ENCODE measurements around the gene REPIN1. TPM values are rescaled to one million over a fixed set of nuclear protein-coding genes. Genes with fewer than 3 reads are reported as not detected.

REPIN1 gene
- total and polyA plus RNA-seq, 4 donors, result 38.4 to 135 (median 62.0) TPM

DNA sequence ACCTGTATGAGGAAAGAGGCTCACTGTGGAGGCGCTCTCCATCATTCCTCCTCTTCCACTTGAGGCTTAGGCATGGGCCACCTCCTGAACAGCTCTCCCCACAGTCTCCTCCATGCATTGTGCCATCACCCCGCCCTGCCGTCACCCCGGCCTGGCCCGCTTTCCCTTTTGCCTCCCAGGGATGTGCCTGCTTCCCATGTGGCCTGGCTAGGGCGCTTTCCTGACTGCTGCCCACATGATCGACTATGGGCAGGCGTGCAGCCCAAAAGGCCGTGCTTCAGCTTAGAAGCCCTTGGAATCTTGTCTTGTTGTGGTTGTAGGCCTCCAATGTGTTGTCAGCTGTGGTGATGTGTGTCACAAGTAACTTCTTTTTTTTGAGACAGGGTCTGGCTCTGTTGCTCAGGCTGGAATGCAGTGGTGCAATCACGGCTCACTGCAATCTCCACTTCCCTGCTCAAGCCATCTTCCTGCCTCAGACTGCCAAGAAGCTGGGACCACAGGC is 43.5 kb upstream of the REPIN1 start:
- Histone ChIP-seq H3K4me3 (no peak overlapping the region), H3K9me3 (ENCODE audit: control insufficient read depth in 4 of 4, insufficient read depth in 3 of 4, low read length in 3 of 4) (no peaks in the 10 kb centered on the region), H3K27ac (ENCODE audit: low read depth in 1 of 2, low read length in 1 of 2) (peak overlapping the region in 1 of 2 donors; percentile 86), H3K27me3 (ENCODE audit: control insufficient read depth in 3 of 3, insufficient read depth in 3 of 3, low read length in 2 of 3) (no peaks in the 10 kb centered on the region), H3K36me3 (ENCODE audit: control insufficient read depth in 4 of 4, insufficient read depth in 4 of 4, low read length in 4 of 4) (peaks cover 0 to 18% (median 5%) of the 10 kb centered on the region in 4 donors), H3K4me1 (ENCODE audit: control insufficient read depth in 5 of 5, insufficient read depth in 5 of 5, low read length in 5 of 5) (peaks cover 0 to 36% (median 14%) of the 10 kb centered on the region in 5 donors), H3K9ac (ENCODE audit: insufficient read depth in 1 of 2, low read length in 2 of 2) (no peak overlapping the region)
- TF ChIP-seq, protein P1, sequence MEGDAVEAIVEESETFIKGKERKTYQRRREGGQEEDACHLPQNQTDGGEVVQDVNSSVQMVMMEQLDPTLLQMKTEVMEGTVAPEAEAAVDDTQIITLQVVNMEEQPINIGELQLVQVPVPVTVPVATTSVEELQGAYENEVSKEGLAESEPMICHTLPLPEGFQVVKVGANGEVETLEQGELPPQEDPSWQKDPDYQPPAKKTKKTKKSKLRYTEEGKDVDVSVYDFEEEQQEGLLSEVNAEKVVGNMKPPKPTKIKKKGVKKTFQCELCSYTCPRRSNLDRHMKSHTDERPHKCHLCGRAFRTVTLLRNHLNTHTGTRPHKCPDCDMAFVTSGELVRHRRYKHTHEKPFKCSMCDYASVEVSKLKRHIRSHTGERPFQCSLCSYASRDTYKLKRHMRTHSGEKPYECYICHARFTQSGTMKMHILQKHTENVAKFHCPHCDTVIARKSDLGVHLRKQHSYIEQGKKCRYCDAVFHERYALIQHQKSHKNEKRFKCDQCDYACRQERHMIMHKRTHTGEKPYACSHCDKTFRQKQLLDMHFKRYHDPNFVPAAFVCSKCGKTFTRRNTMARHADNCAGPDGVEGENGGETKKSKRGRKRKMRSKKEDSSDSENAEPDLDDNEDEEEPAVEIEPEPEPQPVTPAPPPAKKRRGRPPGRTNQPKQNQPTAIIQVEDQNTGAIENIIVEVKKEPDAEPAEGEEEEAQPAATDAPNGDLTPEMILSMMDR (IDR thresholded peaks at IDR 0.05; ENCODE audit: control extremely low read depth, extremely low read depth), result no peak
- peak; percentile 83 to 91 (median 84) for DNase-seq
- WGBS, 2 donors, result 44 to 78% methylated on average over 10 of the region's 10 CpGs
- ATAC-seq (ENCODE audit: insufficient read depth, low FRiP score), result peak; percentile 4

DNA sequence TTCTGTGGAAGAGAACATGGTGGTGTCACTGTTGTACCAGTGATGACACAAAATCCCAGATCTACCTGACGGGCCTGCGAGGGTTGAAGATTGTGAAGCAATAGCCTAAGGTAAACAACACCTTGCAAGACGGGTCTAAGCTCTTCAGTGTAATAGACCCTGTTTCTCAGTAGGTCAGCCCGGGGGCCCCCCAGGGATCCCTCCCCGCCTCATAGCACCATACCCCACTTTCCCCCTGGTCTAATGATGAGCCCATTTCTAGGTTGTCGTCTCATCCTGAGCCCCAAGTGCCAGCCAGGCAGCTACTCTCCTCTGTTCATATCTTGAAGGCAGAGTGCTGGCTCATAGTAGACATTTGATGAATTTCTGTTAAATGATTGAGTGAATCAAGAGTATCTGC is 42.7 kb upstream of the REPIN1 start:
- H3K9me3 ChIP-seq (ENCODE audit: control insufficient read depth in 4 of 4, insufficient read depth in 3 of 4, low read length in 3 of 4), result no peaks in the 10 kb centered on the region
- no peak for DNase-seq
- peak overlapping the region in 1 of 2 donors; percentile 48 for H3K27ac ChIP-seq (ENCODE audit: low read depth in 1 of 2, low read length in 1 of 2)
- peaks cover 0 to 20% (median 5%) of the 10 kb centered on the region in 4 donors for H3K36me3 ChIP-seq (ENCODE audit: control insufficient read depth in 4 of 4, insufficient read depth in 4 of 4, low read length in 4 of 4)
- TF ChIP-seq, protein P1 (IDR thresholded peaks at IDR 0.05; ENCODE audit: control extremely low read depth, extremely low read depth), result no peak
- no peak for ATAC-seq (ENCODE audit: insufficient read depth, low FRiP score)
- no peak overlapping the region for H3K9ac ChIP-seq (ENCODE audit: insufficient read depth in 1 of 2, low read length in 2 of 2)
- peaks cover 0 to 36% (median 14%) of the 10 kb centered on the region in 5 donors for H3K4me1 ChIP-seq (ENCODE audit: control insufficient read depth in 5 of 5, insufficient read depth in 5 of 5, low read length in 5 of 5)
- 82 to 87% methylated on average over 6 of the region's 6 CpGs for WGBS, 2 donors
- no peak overlapping the region for H3K4me3 ChIP-seq
- no peaks in the 10 kb centered on the region for H3K27me3 ChIP-seq (ENCODE audit: control insufficient read depth in 3 of 3, insufficient read depth in 3 of 3, low read length in 2 of 3)

DNA sequence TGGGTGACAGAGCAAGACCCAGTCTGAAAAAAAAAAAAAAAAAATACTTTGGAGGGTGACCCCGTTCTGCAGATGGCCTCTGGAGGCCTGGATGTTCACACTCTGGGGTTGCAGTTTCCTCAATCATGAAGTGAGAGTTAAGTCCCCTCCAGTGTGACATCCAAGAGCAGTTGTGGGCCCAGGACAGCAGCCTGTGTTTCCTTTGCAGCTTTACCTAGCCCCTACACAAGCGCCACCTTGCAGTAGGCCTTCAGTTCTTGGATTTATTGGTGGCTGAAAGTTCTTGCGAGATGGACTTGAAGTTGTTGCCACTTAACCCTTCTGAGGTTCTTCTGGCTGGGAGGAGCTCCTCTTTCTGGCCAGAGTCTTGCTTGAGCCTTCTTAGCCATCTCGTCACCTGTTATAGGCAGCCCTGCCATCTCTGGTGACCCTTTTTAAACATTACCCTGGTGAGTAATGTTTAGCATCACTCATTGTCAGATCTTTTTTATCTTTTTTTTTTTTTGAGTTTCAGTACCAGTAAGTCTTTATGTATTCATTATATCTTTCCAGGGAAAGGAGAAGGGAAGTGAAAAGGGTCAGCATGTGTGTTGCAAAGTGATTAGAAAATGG is 41.9 kb upstream of the REPIN1 start:
- no peak overlapping the region for H3K27ac ChIP-seq (ENCODE audit: low read depth in 1 of 2, low read length in 1 of 2)
- ATAC-seq (ENCODE audit: insufficient read depth, low FRiP score) (no peak), DNase-seq (no peak)
- H3K4me3 ChIP-seq, result no peak overlapping the region
- WGBS, 2 donors, result 92 to 94% methylated on average over 4 of the region's 4 CpGs
- peaks cover 0 to 36% (median 14%) of the 10 kb centered on the region in 5 donors for H3K4me1 ChIP-seq (ENCODE audit: control insufficient read depth in 5 of 5, insufficient read depth in 5 of 5, low read length in 5 of 5)
- TF ChIP-seq, protein P1 (IDR thresholded peaks at IDR 0.05; ENCODE audit: control extremely low read depth, extremely low read depth), result no peak
- no peaks in the 10 kb centered on the region for H3K9me3 ChIP-seq (ENCODE audit: control insufficient read depth in 4 of 4, insufficient read depth in 3 of 4, low read length in 3 of 4)
- no peaks in the 10 kb centered on the region for H3K27me3 ChIP-seq (ENCODE audit: control insufficient read depth in 3 of 3, insufficient read depth in 3 of 3, low read length in 2 of 3)
- H3K36me3 ChIP-seq (ENCODE audit: control insufficient read depth in 4 of 4, insufficient read depth in 4 of 4, low read length in 4 of 4), result peaks cover 0 to 20% (median 5%) of the 10 kb centered on the region in 4 donors
- no peak overlapping the region for H3K9ac ChIP-seq (ENCODE audit: insufficient read depth in 1 of 2, low read length in 2 of 2)
